ENCODE results near the gene AFF3. TPM values are rescaled to one million over a fixed set of nuclear protein-coding genes. Genes with fewer than 3 reads are reported as not detected.
A peak's percentile ranks its signal among the peaks of the same experiment; 100 is the strongest.

Gene AFF3
- total RNA-seq, 1 experiment from 2014 or later: not detected

DNA sequence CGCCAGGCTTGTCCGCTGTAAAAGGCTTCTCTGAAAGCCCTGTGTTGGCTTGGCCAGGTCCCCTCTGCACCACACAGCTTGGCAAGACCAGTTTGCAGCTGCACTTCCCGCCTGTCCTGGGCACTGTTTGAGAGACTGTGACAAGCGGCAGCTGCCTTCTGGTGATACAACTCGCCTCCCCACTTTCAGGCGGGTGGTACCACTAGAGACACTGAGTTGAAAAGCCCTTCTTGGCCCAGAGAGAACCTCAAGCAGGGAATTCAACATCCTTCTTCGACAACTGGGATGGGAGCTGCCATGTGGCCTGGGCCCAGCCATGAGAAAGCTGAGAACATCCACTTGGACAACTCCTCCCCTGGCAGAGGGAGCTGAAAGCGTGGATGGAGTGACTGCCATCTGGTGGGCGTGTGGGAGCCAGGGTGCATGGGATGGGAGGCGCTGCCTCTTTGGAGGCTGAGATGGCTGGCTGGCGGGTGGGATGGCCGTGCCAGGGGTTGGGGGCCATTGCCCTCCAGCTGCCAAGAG is 527.1 kb downstream of the AFF3 start:
- TF ChIP-seq CTCF (conservative IDR thresholded peaks at IDR 0.05; ENCODE audit: low read depth, low read length): peak; percentile 47; the same call in 1 of the 2 replicates
- TF ChIP-seq EZH2 (IDR thresholded peaks at IDR 0.05; ENCODE audit: borderline replicate concordance, low read depth, low read length, poor library complexity, severe bottlenecking): no peak
- no peaks in the 10 kb centered on the region for H3K36me3 ChIP-seq (ENCODE audit: insufficient read depth, low read length, poor library complexity, severe bottlenecking)
- peaks cover 13% of the 10 kb centered on the region for H3K27me3 ChIP-seq (replicated peaks; ENCODE audit: insufficient read depth, low read depth, low read length, poor library complexity)
- POLR2A ChIA-PET (ENCODE audit: low non-redundant PET): no interaction called here
- no peak overlapping the region for H3K27ac ChIP-seq (ENCODE audit: low read depth, low read length, poor library complexity, severe bottlenecking)
- BruUV-seq (replicated peaks): no TSS peak
- intact Hi-C loops (cut with micrococcal nuclease; ENCODE audit: unreplicated experiment): no loop called here
- no peaks in the 10 kb centered on the region for H3K9me3 ChIP-seq (ENCODE audit: low read depth, low read length, poor library complexity, severe bottlenecking)
- CTCF ChIA-PET: interaction anchor here (0.9 kb wide), 1 partner anchor 56 kb away, joined by 4 read pairs; no protein-coding TSS in a partner anchor
- H3K4me1 ChIP-seq (ENCODE audit: insufficient read depth, low read length, poor library complexity, severe bottlenecking): no peaks in the 10 kb centered on the region
- DNase-seq (ENCODE audit: low spot score): peak; percentile 36
- no peak overlapping the region for H3K4me3 ChIP-seq (ENCODE audit: low read depth, low read length, poor library complexity, severe bottlenecking)

DNA sequence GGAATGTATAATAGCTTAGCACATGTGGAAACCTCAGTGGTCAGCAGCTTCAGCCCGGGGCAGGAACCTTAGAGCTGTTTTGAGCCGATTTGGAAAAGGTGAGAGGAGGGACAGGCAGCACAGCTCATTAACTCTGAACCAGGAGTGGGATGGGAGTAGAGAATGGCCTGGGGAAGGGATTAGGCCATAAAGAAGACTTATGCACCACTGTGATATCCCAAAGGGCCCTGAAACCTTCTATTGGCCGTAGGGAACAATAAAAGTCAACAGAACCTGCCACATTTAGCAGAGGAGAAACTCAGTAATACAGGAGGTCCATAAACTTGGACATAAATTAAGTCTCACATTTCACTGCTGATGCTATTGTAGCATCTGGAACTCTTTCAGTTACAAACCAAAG is 528.4 kb downstream of the AFF3 start:
- POLR2A ChIA-PET (ENCODE audit: low non-redundant PET): no interaction called here
- no peak overlapping the region for H3K4me3 ChIP-seq (ENCODE audit: low read depth, low read length, poor library complexity, severe bottlenecking)
- H3K27ac ChIP-seq (ENCODE audit: low read depth, low read length, poor library complexity, severe bottlenecking): no peak overlapping the region
- intact Hi-C loops (cut with micrococcal nuclease; ENCODE audit: unreplicated experiment): no loop called here
- no peaks in the 10 kb centered on the region for H3K4me1 ChIP-seq (ENCODE audit: insufficient read depth, low read length, poor library complexity, severe bottlenecking)
- no peaks in the 10 kb centered on the region for H3K36me3 ChIP-seq (ENCODE audit: insufficient read depth, low read length, poor library complexity, severe bottlenecking)
- no TSS peak for BruUV-seq (replicated peaks)
- no peaks in the 10 kb centered on the region for H3K9me3 ChIP-seq (ENCODE audit: low read depth, low read length, poor library complexity, severe bottlenecking)
- no peak for DNase-seq (ENCODE audit: low spot score)
- CTCF ChIA-PET: no interaction called here
- TF ChIP-seq EZH2 (IDR thresholded peaks at IDR 0.05; ENCODE audit: borderline replicate concordance, low read depth, low read length, poor library complexity, severe bottlenecking) (no peak), CTCF (conservative IDR thresholded peaks at IDR 0.05; ENCODE audit: low read depth, low read length) (no peak)
- H3K27me3 ChIP-seq (replicated peaks; ENCODE audit: insufficient read depth, low read depth, low read length, poor library complexity): peaks cover 13% of the 10 kb centered on the region

GRCh38 chr2:99611786-99612185 is 530.6 kb downstream of the AFF3 start:
- intact Hi-C loops (cut with micrococcal nuclease; ENCODE audit: unreplicated experiment): no loop called here
- Histone ChIP-seq H3K27me3 (replicated peaks; ENCODE audit: insufficient read depth, low read depth, low read length, poor library complexity) (peaks cover 9% of the 10 kb centered on the region), H3K27ac (ENCODE audit: low read depth, low read length, poor library complexity, severe bottlenecking) (no peak overlapping the region), H3K4me3 (ENCODE audit: low read depth, low read length, poor library complexity, severe bottlenecking) (no peak overlapping the region), H3K9me3 (ENCODE audit: low read depth, low read length, poor library complexity, severe bottlenecking) (no peaks in the 10 kb centered on the region), H3K4me1 (ENCODE audit: insufficient read depth, low read length, poor library complexity, severe bottlenecking) (no peaks in the 10 kb centered on the region), H3K36me3 (ENCODE audit: insufficient read depth, low read length, poor library complexity, severe bottlenecking) (no peaks in the 10 kb centered on the region)
- POLR2A ChIA-PET (ENCODE audit: low non-redundant PET): no interaction called here
- CTCF ChIA-PET: no interaction called here
- TF ChIP-seq CTCF (conservative IDR thresholded peaks at IDR 0.05; ENCODE audit: low read depth, low read length) (no peak), EZH2 (IDR thresholded peaks at IDR 0.05; ENCODE audit: borderline replicate concordance, low read depth, low read length, poor library complexity, severe bottlenecking) (no peak)
- DNase-seq (ENCODE audit: low spot score): no peak
- no TSS peak for BruUV-seq (replicated peaks)

Data from A673 (cell line).